Natural killer cell treated with Interleukin-12 subunit alpha and Interleukin-12 subunit beta and Interleukin-15 and Interleukin-18, amount 100 ng/mL, for 72 hours (primary cell): ENCODE data around the gene DPP7. TPM values are rescaled to one million over a fixed set of nuclear protein-coding genes. Genes with fewer than 3 reads are reported as not detected.
A peak's percentile ranks its signal among the peaks of the same experiment; 100 is the strongest.

Experiments
- ATAC-seq, 2 donors: fragments of 150-1000 bp; cut with Tn5 transposase in 1 of 2; sonication (Bioruptor Pico), chemical (Tn5 transposase) in 1 of 2; 2 replicates each; pipeline ENCODE4 v1.10.0; 2021
- DNase-seq: peaks from one replicate; pipeline ENCODE4 v3.0.0; 2022; ENCODE audit warnings: low spot score
- H3K27ac Mint-ChIP-seq, 2 donors: 1 replicate in 1 of 2; 2 replicates in 1 of 2; pipeline ENCODE4 v1.8.0; 2022; ENCODE audit warnings: mixed read lengths in 2 of 2, mild to moderate bottlenecking in 1 of 2, moderate library complexity in 1 of 2
- H3K27me3 Mint-ChIP-seq, 2 donors: 1 replicate in 1 of 2; 2 replicates in 1 of 2; pipeline ENCODE4 v1.8.0; 2022; ENCODE audit warnings: mixed read lengths in 2 of 2
- H3K36me3 Mint-ChIP-seq: one replicate; pipeline ENCODE4 v1.8.0; 2022; ENCODE audit warnings: mixed read lengths
- H3K4me1 Mint-ChIP-seq, 2 donors: 1 replicate in 1 of 2; 2 replicates in 1 of 2; pipeline ENCODE4 v1.8.0; 2022; ENCODE audit warnings: low read depth in 2 of 2, mixed read lengths in 2 of 2, mild to moderate bottlenecking in 1 of 2
- H3K4me3 Mint-ChIP-seq: one replicate; pipeline ENCODE4 v1.8.0; 2022; ENCODE audit warnings: mixed read lengths
- H3K9me3 Mint-ChIP-seq: 2 replicates; pipeline ENCODE4 v1.8.0; 2022; ENCODE audit warnings: mixed read lengths
- total RNA-seq, 2 donors: library from RNA; stranded (reverse); gene quantifications; one replicate each; pipeline ENCODE4 v1.2.3, GENCODE V29; 2022

Gene DPP7
- total RNA-seq, 2 donors from 2014 or later = 188 to 310 TPM

GRCh38 chr9:137074657-137075274 lies 39.8 kb downstream of the DPP7 start:
- ATAC-seq = no peak
- no peaks in the 10 kb centered on the region for H3K9me3 Mint-ChIP-seq
- H3K4me1 Mint-ChIP-seq = peaks cover 13 to 14% of the 10 kb centered on the region in 2 donors
- no peaks in the 10 kb centered on the region for H3K36me3 Mint-ChIP-seq
- no peaks in the 10 kb centered on the region for H3K27me3 Mint-ChIP-seq
- H3K27ac Mint-ChIP-seq = no peak overlapping the region
- DNase-seq = no peak
- no peak overlapping the region for H3K4me3 Mint-ChIP-seq

DNA sequence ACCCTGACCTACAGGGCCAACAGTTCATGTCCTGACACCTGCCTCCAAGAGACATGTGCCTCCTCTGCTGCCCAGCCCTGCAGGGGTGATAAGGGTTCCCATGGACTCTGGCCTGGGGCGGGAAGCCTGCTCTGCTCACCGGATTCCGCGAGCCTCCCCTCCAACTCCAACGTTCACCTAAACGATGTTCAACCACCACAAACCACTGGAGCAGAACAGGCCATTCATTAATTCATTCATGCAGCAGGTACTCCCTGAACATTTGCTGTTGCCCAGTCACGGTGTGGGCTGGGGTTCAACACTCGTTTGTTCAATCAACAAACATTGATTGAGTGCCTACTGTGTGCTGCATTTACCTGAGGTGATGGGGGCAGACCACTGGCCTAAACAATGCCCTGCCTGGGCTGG lies 40.5 kb downstream of the DPP7 start:
- H3K4me1 Mint-ChIP-seq = peaks cover 13% of the 10 kb centered on the region in 2 donors
- no peaks in the 10 kb centered on the region for H3K27me3 Mint-ChIP-seq
- no peak for DNase-seq
- no peaks in the 10 kb centered on the region for H3K36me3 Mint-ChIP-seq
- H3K27ac Mint-ChIP-seq = peak overlapping the region; percentile 39 to 58
- H3K4me3 Mint-ChIP-seq = no peak overlapping the region
- no peak for ATAC-seq
- no peaks in the 10 kb centered on the region for H3K9me3 Mint-ChIP-seq

- Mint-ChIP-seq H3K36me3 (no peaks in the 10 kb centered on the region), H3K27ac (peak overlapping the region; percentile 89 to 90), H3K27me3 (no peaks in the 10 kb centered on the region), H3K9me3 (no peaks in the 10 kb centered on the region), H3K4me1 (peaks cover 18 to 19% of the 10 kb centered on the region in 2 donors), H3K4me3 (peak overlapping the region; percentile 88)
- ATAC-seq (no peak), DNase-seq (no peak)
These were observed 43.3 kb downstream of the DPP7 start for GRCh38 chr9:137071282-137071681.

DNA sequence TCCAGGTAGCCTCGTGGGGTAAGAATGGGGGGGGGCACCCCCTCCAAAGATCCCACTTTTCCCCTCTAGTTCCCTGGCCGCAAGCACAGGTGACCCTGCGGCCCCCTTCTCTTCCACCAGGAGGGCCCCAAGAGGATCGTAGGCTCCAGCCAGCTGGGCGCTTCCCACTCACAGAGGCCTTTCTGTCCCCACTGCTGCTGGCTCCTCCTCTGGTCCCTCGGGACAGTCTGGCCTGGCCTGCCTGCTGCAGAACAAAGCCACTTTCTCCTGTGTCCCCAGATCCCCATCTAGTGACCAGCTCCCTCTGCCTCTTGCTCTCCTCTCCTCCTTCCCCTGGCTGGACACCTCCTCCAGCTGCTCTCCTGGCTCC lies 43.6 kb downstream of the DPP7 start:
- no peak for ATAC-seq
- Mint-ChIP-seq H3K4me1 (peaks cover 18 to 19% of the 10 kb centered on the region in 2 donors), H3K4me3 (peak overlapping the region; percentile 88), H3K36me3 (no peaks in the 10 kb centered on the region), H3K27me3 (no peaks in the 10 kb centered on the region), H3K9me3 (no peaks in the 10 kb centered on the region), H3K27ac (peak overlapping the region; percentile 89 to 90)
- DNase-seq = no peak

- peaks cover 18 to 19% of the 10 kb centered on the region in 2 donors for H3K4me1 Mint-ChIP-seq
- no peaks in the 10 kb centered on the region for H3K9me3 Mint-ChIP-seq
- ATAC-seq (peak; percentile 93 to 96), DNase-seq (peak; percentile 92)
- H3K27ac Mint-ChIP-seq = peak within 1 kb of the TSS; percentile 89 to 90
- no peaks in the 10 kb centered on the region for H3K36me3 Mint-ChIP-seq
- H3K27me3 Mint-ChIP-seq = no peaks in the 10 kb centered on the region
- peak within 1 kb of the TSS; percentile 88 for H3K4me3 Mint-ChIP-seq
These were observed 44.2 kb downstream of the DPP7 start, which contains the start of gene SAPCD2 for GRCh38 chr9:137070201-137070905. Gene SAPCD2, minus strand, starts transcription at chr9:137070557. Its CDS starts 97 bp downstream, at chr9:137070460.

DNA sequence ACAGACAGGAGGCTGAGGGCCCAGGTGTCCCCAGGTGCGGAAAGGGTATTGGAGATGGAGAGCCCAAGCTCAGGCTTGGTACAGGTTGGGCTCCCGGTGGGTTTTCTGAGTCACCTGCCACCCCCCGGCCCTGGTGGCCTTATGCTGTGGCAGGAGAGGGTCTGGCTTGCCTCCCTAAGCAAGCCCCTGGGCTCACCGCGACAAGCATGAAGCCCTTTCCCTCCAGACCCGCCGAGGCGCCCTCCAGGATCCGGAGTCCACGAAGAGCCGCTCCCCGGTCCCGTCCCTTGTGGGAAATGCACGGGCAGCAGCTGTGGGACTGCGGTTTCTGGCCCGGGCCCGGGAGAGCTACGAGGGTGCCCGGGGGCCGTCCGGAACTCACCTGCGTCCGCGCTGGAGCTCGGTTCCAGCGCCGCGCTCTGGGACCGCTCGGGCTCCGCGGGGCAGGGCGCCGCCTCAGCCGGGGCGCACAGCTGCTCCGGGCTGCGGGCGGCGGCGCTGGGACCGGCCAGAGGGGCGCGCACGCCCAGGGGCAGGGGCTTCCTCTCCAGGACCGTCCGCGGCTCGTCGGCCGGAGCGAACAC lies 44.9 kb downstream of the DPP7 start:
- Mint-ChIP-seq H3K9me3 (no peaks in the 10 kb centered on the region), H3K4me1 (peaks cover 18 to 19% of the 10 kb centered on the region in 2 donors)
- ATAC-seq = peak in 1 of 2 donors; percentile 5

GRCh38 chr9:137068539-137069507 lies 45.7 kb downstream of the DPP7 start:
- DNase-seq (no peak), ATAC-seq (no peak)
- Mint-ChIP-seq H3K4me3 (peak overlapping the region; percentile 68), H3K9me3 (no peaks in the 10 kb centered on the region), H3K27me3 (no peaks in the 10 kb centered on the region), H3K27ac (no peak overlapping the region), H3K36me3 (no peaks in the 10 kb centered on the region), H3K4me1 (peaks cover 21 to 23% of the 10 kb centered on the region in 2 donors)

More for the DNA sequence above, 44.9 kb downstream of the DPP7 start:
- Mint-ChIP-seq H3K27ac (no peak overlapping the region), H3K4me3 (peak overlapping the region; percentile 48), H3K36me3 (no peaks in the 10 kb centered on the region), H3K27me3 (no peaks in the 10 kb centered on the region)
- DNase-seq = no peak

DNA sequence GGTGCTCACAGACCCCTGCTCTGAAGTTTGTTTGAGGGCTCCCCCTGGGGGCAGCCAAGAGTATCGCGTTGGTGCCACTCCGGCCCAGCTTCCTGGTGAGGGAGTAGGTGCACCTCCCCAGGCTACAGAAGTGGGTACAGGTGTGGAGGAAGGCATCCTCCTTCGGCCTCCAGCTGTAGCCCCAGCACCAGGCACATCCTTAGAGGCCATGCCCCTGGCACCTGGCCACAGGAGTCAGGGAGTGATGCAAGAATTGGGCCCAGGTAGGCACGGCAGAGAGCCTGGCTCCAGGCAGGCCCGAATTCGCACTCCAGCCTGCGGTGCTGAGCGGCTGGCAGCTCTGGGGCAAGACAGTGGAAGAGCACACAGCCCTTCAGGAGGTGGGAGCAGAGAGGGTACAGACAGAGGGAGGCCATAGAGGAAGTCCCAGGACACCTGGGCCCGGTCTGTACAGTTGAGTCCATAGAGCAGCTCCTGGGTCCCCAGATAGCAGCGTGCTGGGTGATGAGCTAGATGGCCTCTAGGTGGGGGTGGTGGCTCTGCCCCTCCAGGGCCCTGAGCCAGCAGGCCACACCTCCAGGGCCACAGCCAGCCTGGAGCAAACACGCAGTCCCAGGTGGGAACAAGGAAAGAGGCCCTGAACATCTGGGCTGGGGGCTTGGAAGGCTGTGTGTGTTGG lies 46.5 kb downstream of the DPP7 start:
- peaks cover 18 to 19% of the 10 kb centered on the region in 2 donors for H3K4me1 Mint-ChIP-seq
- peak overlapping the region; percentile 68 for H3K4me3 Mint-ChIP-seq
- DNase-seq (peak; percentile 83), ATAC-seq (peak; percentile 55 to 57)
- no peaks in the 10 kb centered on the region for H3K27me3 Mint-ChIP-seq
- H3K9me3 Mint-ChIP-seq = no peaks in the 10 kb centered on the region
- H3K36me3 Mint-ChIP-seq = no peaks in the 10 kb centered on the region
- H3K27ac Mint-ChIP-seq = peak overlapping the region; percentile 64 to 68

DNA sequence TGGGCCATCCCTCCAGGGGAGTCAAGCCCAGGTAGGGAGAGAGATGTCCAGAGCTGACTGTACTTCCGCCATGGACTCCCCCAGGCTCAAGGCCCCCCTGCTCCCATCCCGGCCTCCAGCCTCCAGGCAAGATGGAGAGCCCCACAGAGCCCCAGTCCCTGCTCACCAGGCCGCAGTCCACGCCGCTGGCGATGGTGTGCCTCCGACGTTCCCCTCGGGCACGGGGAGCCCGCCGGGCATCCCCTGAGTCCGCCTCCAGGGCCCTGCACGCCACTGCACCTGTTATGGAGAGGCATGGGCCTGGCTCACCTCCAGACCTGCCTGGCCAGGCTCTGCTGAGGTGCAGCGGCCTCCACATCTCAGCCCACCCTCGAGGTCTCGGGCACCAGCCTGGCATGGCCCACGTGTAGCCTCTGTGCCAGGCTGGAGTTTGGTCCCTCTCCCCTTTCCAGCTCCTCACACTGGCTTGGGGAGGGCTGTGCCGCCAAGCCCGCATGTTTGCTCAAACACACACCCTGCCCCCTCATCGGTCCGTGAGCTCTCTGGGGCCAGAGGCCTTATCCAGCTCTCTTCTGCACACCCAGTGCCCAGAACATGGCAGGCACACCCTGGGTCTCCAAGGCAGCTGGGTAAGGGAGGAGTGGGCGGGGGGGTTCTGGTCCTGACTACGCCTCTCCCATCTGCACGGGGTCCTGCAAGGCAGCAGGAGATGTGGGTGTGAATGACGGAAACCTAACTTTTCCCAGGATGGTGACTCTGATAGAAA lies 48.3 kb downstream of the DPP7 start:
- Mint-ChIP-seq H3K9me3 (no peaks in the 10 kb centered on the region), H3K36me3 (no peaks in the 10 kb centered on the region), H3K27ac (no peak overlapping the region), H3K4me1 (peaks cover 15 to 17% of the 10 kb centered on the region in 2 donors), H3K27me3 (no peaks in the 10 kb centered on the region), H3K4me3 (no peak overlapping the region)
- ATAC-seq (no peak), DNase-seq (no peak)

DNA sequence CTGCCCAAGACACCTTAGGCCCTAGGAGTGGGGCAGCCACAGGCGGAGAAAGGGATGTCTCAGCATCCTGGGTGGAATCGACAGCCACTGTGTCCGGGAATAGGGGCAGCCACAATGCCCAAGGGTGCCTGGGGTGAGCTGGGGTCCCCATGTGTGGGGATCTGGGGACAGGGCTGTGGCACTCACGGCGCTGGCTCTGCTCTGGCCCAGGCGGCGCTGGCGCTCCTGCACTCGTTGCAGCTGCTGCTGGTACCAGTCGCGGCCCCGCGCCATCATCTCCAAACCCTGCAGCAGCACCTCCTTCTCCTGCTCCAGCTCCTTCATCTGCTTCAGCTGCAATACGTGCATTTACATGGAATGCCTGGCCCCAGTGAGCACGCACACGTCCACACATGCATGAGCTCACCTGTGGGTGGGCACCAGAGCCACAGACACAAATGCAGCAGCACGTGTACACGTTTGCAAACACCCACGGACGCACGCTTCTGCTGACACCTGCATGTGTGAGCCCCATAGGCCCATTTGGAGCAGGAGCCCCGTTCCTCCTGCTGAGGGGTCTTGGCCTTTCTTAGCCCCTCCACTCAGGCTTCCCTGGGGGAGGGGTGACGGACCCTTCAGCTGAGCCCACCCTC lies 49.1 kb downstream of the DPP7 start:
- H3K36me3 Mint-ChIP-seq = no peaks in the 10 kb centered on the region
- no peaks in the 10 kb centered on the region for H3K9me3 Mint-ChIP-seq
- H3K4me3 Mint-ChIP-seq = no peak overlapping the region
- no peak for ATAC-seq
- DNase-seq = no peak
- H3K27ac Mint-ChIP-seq = no peak overlapping the region
- H3K4me1 Mint-ChIP-seq = peaks cover 10% of the 10 kb centered on the region in 2 donors
- H3K27me3 Mint-ChIP-seq = no peaks in the 10 kb centered on the region

DNA sequence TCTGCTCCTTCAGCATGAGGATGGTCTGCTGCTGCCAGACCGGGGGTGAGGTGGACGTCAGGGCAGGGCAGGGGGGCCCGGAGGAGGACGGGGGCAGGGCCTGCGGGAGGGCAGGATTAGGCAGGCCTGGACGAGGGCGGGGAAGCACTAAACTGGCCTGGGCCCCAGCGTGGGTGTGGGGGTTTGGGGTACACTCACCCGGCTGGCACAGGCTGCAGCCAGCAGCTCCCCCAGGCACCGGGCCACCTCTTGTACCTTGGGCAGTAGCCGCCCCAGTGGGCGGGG lies 49.7 kb downstream of the DPP7 start:
- Mint-ChIP-seq H3K4me1 (peaks cover 10% of the 10 kb centered on the region in 2 donors), H3K9me3 (no peaks in the 10 kb centered on the region), H3K27me3 (no peaks in the 10 kb centered on the region), H3K4me3 (no peak overlapping the region), H3K36me3 (no peaks in the 10 kb centered on the region), H3K27ac (no peak overlapping the region)
- ATAC-seq = no peak
- DNase-seq = no peak
